Esophagus muscularis mucosa (tissue), 4 donors: ENCODE results near the gene CDH15.

Experiments
- CTCF ChIP-seq, 3 experiments: fragments of 200-600 bp in 2 of 3; fragments of 450-650 bp in 1 of 3; sonication (generic) in 2 of 3; IDR thresholded peaks; one replicate each; pipeline ENCODE4 v1.5.1; 2017 to 2019; ENCODE audit warnings: antibody characterized with exemption in 3 of 3, mild to moderate bottlenecking in 2 of 3, moderate library complexity in 1 of 3
- EP300 ChIP-seq: sonication (generic); formaldehyde crosslinking; IDR thresholded peaks from one replicate; pipeline ENCODE4 v1.6.1; 2017; ENCODE audit warnings: antibody characterized with exemption
- POLR2A ChIP-seq: fragments of 450-650 bp; IDR thresholded peaks from one replicate; pipeline ENCODE4 v1.6.1; 2017; ENCODE audit warnings: antibody characterized with exemption, moderate library complexity, mild to moderate bottlenecking, low read depth
- POLR2AphosphoS5 ChIP-seq, 2 donors: sonication (generic); formaldehyde crosslinking; IDR thresholded peaks; one replicate each; pipeline ENCODE4 v1.6.1; 2017; ENCODE audit warnings: antibody characterized with exemption in 2 of 2

GRCh38 chr16:89156740-89157645 is 14.6 kb upstream of the CDH15 start:
- no peak for TF ChIP-seq CTCF (IDR thresholded peaks at IDR 0.05)
- no peak for TF ChIP-seq POLR2A
- no peak for TF ChIP-seq POLR2AphosphoS5 (IDR thresholded peaks at IDR 0.05)
- TF ChIP-seq EP300, result no peak
